ENCODE data around the gene TCTN1. TPM values are rescaled to one million over a fixed set of nuclear protein-coding genes. Genes with fewer than 3 reads are reported as not detected.

Gene TCTN1
- total and polyA plus RNA-seq, 2 donors (not counting 3 experiments of a cell fraction or from before 2014, with no cell fraction given), result 21.1 to 23.3 TPM

DNA sequence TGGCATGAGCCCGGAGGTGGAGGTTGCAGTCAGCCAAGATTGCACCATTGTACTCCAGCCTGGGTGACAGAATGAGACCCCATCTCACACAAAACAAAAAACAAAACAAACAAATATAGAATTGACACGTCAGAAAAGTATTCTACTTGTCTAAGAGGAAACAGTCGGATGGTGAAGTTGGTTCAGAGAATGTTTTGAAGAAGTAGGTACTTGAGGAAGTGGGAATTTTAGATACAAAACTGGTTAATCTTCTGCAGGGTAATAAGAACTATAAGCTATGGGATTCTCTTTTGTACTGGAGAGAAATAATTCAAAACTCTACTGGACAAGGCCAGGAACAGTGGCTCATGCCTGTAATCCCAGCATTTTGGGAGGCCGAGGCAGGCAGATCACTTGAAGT, 14.6 kb upstream of the TCTN1 start:
- H3K79me2 ChIP-seq (ENCODE audit: control insufficient read depth, insufficient read depth, low read length), result no peaks in the 10 kb centered on the region

More for the DNA sequence above, 14.6 kb upstream of the TCTN1 start:
- Histone ChIP-seq H3K9me3 (replicated peaks; ENCODE audit: control insufficient read depth, insufficient read depth, low read length) (no peaks in the 10 kb centered on the region), H4K20me1 (replicated peaks; ENCODE audit: control insufficient read depth, extremely low read depth, insufficient read depth, low read length) (no peaks in the 10 kb centered on the region), H2AFZ (ENCODE audit: low read depth, low read length) (no peak overlapping the region), H3K36me3 (ENCODE audit: control insufficient read depth in 2 of 2, extremely low read depth in 1 of 2, insufficient read depth in 2 of 2, low read length in 2 of 2) (no peaks in the 10 kb centered on the region), H3K27me3 (ENCODE audit: control insufficient read depth in 2 of 2, insufficient read depth in 2 of 2, low read length in 2 of 2) (no peaks in the 10 kb centered on the region), H3K9me1 (replicated peaks; ENCODE audit: control insufficient read depth, extremely low read depth, insufficient read depth, low read length) (no peaks in the 10 kb centered on the region), H3K4me2 (ENCODE audit: insufficient read depth, low read length) (no peak overlapping the region), H3K4me1 (ENCODE audit: control insufficient read depth, extremely low read depth, insufficient read depth, low read length) (no peaks in the 10 kb centered on the region), H3K4me3 (replicated peaks in 1 of 3; ENCODE audit: insufficient read depth in 1 of 3, low read depth in 1 of 3, low read length in 3 of 3) (no peak overlapping the region), H3K27ac (ENCODE audit: insufficient read depth, low read depth, low read length) (no peak overlapping the region), H3K9ac (replicated peaks; ENCODE audit: extremely low read depth, insufficient read depth, low read length) (no peak overlapping the region)
- ChIA-PET POLR2A (no interaction called here), CTCF (interaction anchor here (1.3 to 8.2 kb wide), 9 partner anchors 14 to 150 kb away, joined by 5 to 117 read pairs (median 27); partner anchors contain the start of genes ARPC3, FAM216A and GPN3)
- DNase-seq (ENCODE audit: low read depth, low spot score) (no peak), FAIRE-seq (no peak)
- no TSS peak for BruUV-seq (replicated peaks)
- TF ChIP-seq POLR2A (IDR thresholded peaks at IDR 0.05; ENCODE audit: low read depth, low read length) (no peak), POLR2AphosphoS5 (IDR thresholded peaks at IDR 0.05; ENCODE audit: insufficient read depth, low read depth, low read length) (no peak), MYC (IDR thresholded peaks at IDR 0.05; ENCODE audit: low read depth, low read length) (no peak), JUN (IDR thresholded peaks at IDR 0.05; ENCODE audit: borderline replicate concordance, insufficient read depth, insufficient read length, low read depth) (no peak), EZH2 (IDR thresholded peaks at IDR 0.05; ENCODE audit: borderline replicate concordance, low read depth, low read length, severe bottlenecking) (no peak), FOS (IDR thresholded peaks at IDR 0.05; ENCODE audit: borderline replicate concordance, insufficient read depth, low read length) (no peak), GATA2 (IDR thresholded peaks at IDR 0.05; ENCODE audit: insufficient read depth, insufficient read length, low read depth, low read length) (no peak)
- TF ChIP-seq, protein P1, sequence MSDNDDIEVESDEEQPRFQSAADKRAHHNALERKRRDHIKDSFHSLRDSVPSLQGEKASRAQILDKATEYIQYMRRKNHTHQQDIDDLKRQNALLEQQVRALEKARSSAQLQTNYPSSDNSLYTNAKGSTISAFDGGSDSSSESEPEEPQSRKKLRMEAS (IDR thresholded peaks at IDR 0.05; ENCODE audit: insufficient read depth, insufficient read length), result no peak
- TF ChIP-seq, protein P2, sequence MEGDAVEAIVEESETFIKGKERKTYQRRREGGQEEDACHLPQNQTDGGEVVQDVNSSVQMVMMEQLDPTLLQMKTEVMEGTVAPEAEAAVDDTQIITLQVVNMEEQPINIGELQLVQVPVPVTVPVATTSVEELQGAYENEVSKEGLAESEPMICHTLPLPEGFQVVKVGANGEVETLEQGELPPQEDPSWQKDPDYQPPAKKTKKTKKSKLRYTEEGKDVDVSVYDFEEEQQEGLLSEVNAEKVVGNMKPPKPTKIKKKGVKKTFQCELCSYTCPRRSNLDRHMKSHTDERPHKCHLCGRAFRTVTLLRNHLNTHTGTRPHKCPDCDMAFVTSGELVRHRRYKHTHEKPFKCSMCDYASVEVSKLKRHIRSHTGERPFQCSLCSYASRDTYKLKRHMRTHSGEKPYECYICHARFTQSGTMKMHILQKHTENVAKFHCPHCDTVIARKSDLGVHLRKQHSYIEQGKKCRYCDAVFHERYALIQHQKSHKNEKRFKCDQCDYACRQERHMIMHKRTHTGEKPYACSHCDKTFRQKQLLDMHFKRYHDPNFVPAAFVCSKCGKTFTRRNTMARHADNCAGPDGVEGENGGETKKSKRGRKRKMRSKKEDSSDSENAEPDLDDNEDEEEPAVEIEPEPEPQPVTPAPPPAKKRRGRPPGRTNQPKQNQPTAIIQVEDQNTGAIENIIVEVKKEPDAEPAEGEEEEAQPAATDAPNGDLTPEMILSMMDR (IDR thresholded peaks at IDR 0.05; ENCODE audit: extremely low read depth in 1 of 2, insufficient read depth in 1 of 2, low read depth in 1 of 2, low read length in 2 of 2), result no peak
- dilution Hi-C loops (cut with MboI; ENCODE audit: extremely low pct_ligation_motif_present, low sequenced_read_pairs) (no loop called here), intact Hi-C loops (cut with micrococcal nuclease) (no loop called here)
